Measurements from ENCODE around the gene STYXL2. TPM values are rescaled to one million over a fixed set of nuclear protein-coding genes. Genes with fewer than 3 reads are reported as not detected.

The STYXL2 gene
- not detected for total RNA-seq

GRCh38 chr1:167093846-167094516 is at the start of gene STYXL2:
TSS of gene STYXL2 (plus strand) at chr1:167094075. CDS start at chr1:167094850, 775 bp downstream.
- Mint-ChIP-seq H3K9me3 (no peaks in the 10 kb centered on the region), H3K27me3 (peaks cover 2% of the 10 kb centered on the region), H3K27ac (no peak within 1 kb of the TSS), H3K4me3 (no peak within 1 kb of the TSS), H3K36me3 (peaks cover 7% of the 10 kb centered on the region), H3K4me1 (peaks cover 11% of the 10 kb centered on the region)
- DNase-seq (no peak), ATAC-seq (ENCODE audit: low read depth) (no peak)
- POLR2A ChIA-PET, result no interaction called here

- peaks cover 17% of the 10 kb centered on the region for H3K4me1 Mint-ChIP-seq
- POLR2A ChIA-PET, result no interaction called here
- no peaks in the 10 kb centered on the region for H3K9me3 Mint-ChIP-seq
- H3K27ac Mint-ChIP-seq, result peak overlapping the region; percentile 71
- no peak for DNase-seq
- no peaks in the 10 kb centered on the region for H3K36me3 Mint-ChIP-seq
- ATAC-seq (ENCODE audit: low read depth), result no peak
- peaks cover 3% of the 10 kb centered on the region for H3K27me3 Mint-ChIP-seq
- no peak overlapping the region for H3K4me3 Mint-ChIP-seq
Measured at GRCh38 chr1:167051907-167052306, 42.0 kb upstream of the STYXL2 start.

GRCh38 chr1:167052389-167052788 is 41.5 kb upstream of the STYXL2 start:
- POLR2A ChIA-PET, result no interaction called here
- Mint-ChIP-seq H3K27ac (peak overlapping the region; percentile 71), H3K9me3 (no peaks in the 10 kb centered on the region), H3K4me3 (no peak overlapping the region), H3K4me1 (peaks cover 17% of the 10 kb centered on the region), H3K36me3 (no peaks in the 10 kb centered on the region), H3K27me3 (peaks cover 3% of the 10 kb centered on the region)
- no peak for ATAC-seq (ENCODE audit: low read depth)
- DNase-seq, result no peak

GRCh38 chr1:167054531-167054930 is 39.3 kb upstream of the STYXL2 start:
- no peak overlapping the region for H3K27ac Mint-ChIP-seq
- H3K4me3 Mint-ChIP-seq, result no peak overlapping the region

GRCh38 chr1:167054946-167055630 is 38.8 kb upstream of the STYXL2 start:
- DNase-seq (no peak), ATAC-seq (ENCODE audit: low read depth) (no peak)
- Mint-ChIP-seq H3K27ac (no peak overlapping the region), H3K27me3 (peaks cover 3% of the 10 kb centered on the region), H3K4me1 (peaks cover 23% of the 10 kb centered on the region), H3K9me3 (no peaks in the 10 kb centered on the region), H3K36me3 (no peaks in the 10 kb centered on the region), H3K4me3 (no peak overlapping the region)
- POLR2A ChIA-PET, result interaction anchor here (1.3 to 1.8 kb wide), 3 partner anchors 11 to 149 kb away, joined by 4 to 8 read pairs (median 7); no protein-coding TSS in a partner anchor

More at GRCh38 chr1:167054531-167054930, 39.3 kb upstream of the STYXL2 start:
- H3K9me3 Mint-ChIP-seq, result no peaks in the 10 kb centered on the region
- peaks cover 23% of the 10 kb centered on the region for H3K4me1 Mint-ChIP-seq
- peaks cover 3% of the 10 kb centered on the region for H3K27me3 Mint-ChIP-seq
- no peaks in the 10 kb centered on the region for H3K36me3 Mint-ChIP-seq
- POLR2A ChIA-PET, result interaction anchor here (1.3 to 1.8 kb wide), 3 partner anchors 11 to 148 kb away, joined by 4 to 8 read pairs (median 7); no protein-coding TSS in a partner anchor
- ATAC-seq (ENCODE audit: low read depth) (no peak), DNase-seq (no peak)

- Mint-ChIP-seq H3K27ac (no peak overlapping the region), H3K4me3 (no peak overlapping the region), H3K36me3 (no peaks in the 10 kb centered on the region), H3K4me1 (peaks cover 23% of the 10 kb centered on the region), H3K27me3 (peaks cover 3% of the 10 kb centered on the region), H3K9me3 (no peaks in the 10 kb centered on the region)
- POLR2A ChIA-PET, result interaction anchor here (1.0 to 3.5 kb wide), 3 partner anchors 13 to 151 kb away, joined by 3 to 22 read pairs (median 5); no protein-coding TSS in a partner anchor
- ATAC-seq (ENCODE audit: low read depth), result peak; percentile 35
- DNase-seq, result no peak
Measured at GRCh38 chr1:167056529-167057231, 37.2 kb upstream of the STYXL2 start.

- H3K9me3 Mint-ChIP-seq, result no peaks in the 10 kb centered on the region
- POLR2A ChIA-PET, result interaction anchor here (1.0 to 3.5 kb wide), 3 partner anchors 13 to 152 kb away, joined by 3 to 22 read pairs (median 5); no protein-coding TSS in a partner anchor
- peaks cover 17% of the 10 kb centered on the region for H3K4me1 Mint-ChIP-seq
- peak; percentile 77 for ATAC-seq (ENCODE audit: low read depth)
- no peaks in the 10 kb centered on the region for H3K27me3 Mint-ChIP-seq
- H3K4me3 Mint-ChIP-seq, result no peak overlapping the region
- no peak overlapping the region for H3K27ac Mint-ChIP-seq
- DNase-seq, result peak; percentile 51
- no peaks in the 10 kb centered on the region for H3K36me3 Mint-ChIP-seq
Measured at GRCh38 chr1:167057241-167057688, 36.6 kb upstream of the STYXL2 start.

- no peaks in the 10 kb centered on the region for H3K9me3 Mint-ChIP-seq
- DNase-seq (peak; percentile 75), ATAC-seq (ENCODE audit: low read depth) (peak; percentile 21)
- no peaks in the 10 kb centered on the region for H3K36me3 Mint-ChIP-seq
- H3K27me3 Mint-ChIP-seq, result no peaks in the 10 kb centered on the region
- peak overlapping the region; percentile 8 for H3K4me3 Mint-ChIP-seq
- peaks cover 14% of the 10 kb centered on the region for H3K4me1 Mint-ChIP-seq
- peak overlapping the region; percentile 43 for H3K27ac Mint-ChIP-seq
- POLR2A ChIA-PET, result interaction anchor here (0.8 to 3.5 kb wide), 3 partner anchors 150 to 183 kb away, joined by 3 to 22 read pairs (median 3); partner anchors contain the start of gene TADA1
Measured at GRCh38 chr1:167059045-167059808, 34.6 kb upstream of the STYXL2 start.

- no peak overlapping the region for H3K4me3 Mint-ChIP-seq
- H3K9me3 Mint-ChIP-seq, result no peaks in the 10 kb centered on the region
- H3K4me1 Mint-ChIP-seq, result peaks cover 14% of the 10 kb centered on the region
- H3K36me3 Mint-ChIP-seq, result no peaks in the 10 kb centered on the region
- POLR2A ChIA-PET, result interaction anchor here (0.8 to 3.5 kb wide), 3 partner anchors 150 to 184 kb away, joined by 3 to 22 read pairs (median 3); partner anchors contain the start of gene TADA1
- H3K27me3 Mint-ChIP-seq, result no peaks in the 10 kb centered on the region
- DNase-seq, result no peak
- ATAC-seq (ENCODE audit: low read depth), result no peak
- H3K27ac Mint-ChIP-seq, result no peak overlapping the region
Measured at GRCh38 chr1:167059809-167060107, 34.1 kb upstream of the STYXL2 start.

- Mint-ChIP-seq H3K27me3 (no peaks in the 10 kb centered on the region), H3K9me3 (no peaks in the 10 kb centered on the region), H3K27ac (no peak overlapping the region), H3K36me3 (no peaks in the 10 kb centered on the region), H3K4me1 (peaks cover 9% of the 10 kb centered on the region), H3K4me3 (no peak overlapping the region)
- POLR2A ChIA-PET, result interaction anchor here (0.8 to 3.5 kb wide), 4 partner anchors 151 to 185 kb away, joined by 3 to 22 read pairs (median 3); partner anchors contain the start of gene TADA1
- ATAC-seq (ENCODE audit: low read depth), result no peak
- DNase-seq, result no peak
Measured at GRCh38 chr1:167060141-167061072, 33.5 kb upstream of the STYXL2 start.

- no peak for ATAC-seq (ENCODE audit: low read depth)
- Mint-ChIP-seq H3K27me3 (no peaks in the 10 kb centered on the region), H3K9me3 (no peaks in the 10 kb centered on the region), H3K4me3 (no peak overlapping the region), H3K36me3 (no peaks in the 10 kb centered on the region), H3K4me1 (peaks cover 6% of the 10 kb centered on the region), H3K27ac (no peak overlapping the region)
- DNase-seq, result no peak
- POLR2A ChIA-PET, result interaction anchor here (1.0 kb wide), 1 partner anchor 158 kb away, joined by 3 read pairs; no protein-coding TSS in a partner anchor
Measured at GRCh38 chr1:167061073-167061464, 32.8 kb upstream of the STYXL2 start.

GRCh38 chr1:167064621-167065020 is 29.3 kb upstream of the STYXL2 start:
- H3K9me3 Mint-ChIP-seq, result no peaks in the 10 kb centered on the region
- H3K4me1 Mint-ChIP-seq, result peaks cover 3% of the 10 kb centered on the region
- H3K27me3 Mint-ChIP-seq, result no peaks in the 10 kb centered on the region
- ATAC-seq (ENCODE audit: low read depth) (no peak), DNase-seq (no peak)
- H3K4me3 Mint-ChIP-seq, result no peak overlapping the region
- no peaks in the 10 kb centered on the region for H3K36me3 Mint-ChIP-seq
- no peak overlapping the region for H3K27ac Mint-ChIP-seq
- POLR2A ChIA-PET, result no interaction called here
